AG10803 (cell line): Measurements from ENCODE around the gene CTDSP1.

ENCODE experiments used
- DNase-seq: peaks from one replicate; pipeline ENCODE4 v3.0.0; 2010; ENCODE audit warnings: low read depth
- H3K4me3 ChIP-seq: 2 replicates; pipeline ENCODE4 v1.5.1; 2011; ENCODE audit warnings: mild to moderate bottlenecking, low read length, control low read depth
- TF ChIP-seq, protein P1 (sequence below): conservative IDR thresholded peaks from 2 replicates; pipeline ENCODE4 v1.5.1; 2011; ENCODE audit warnings: mild to moderate bottlenecking, low read length, control low read depth, inconsistent platforms

Gene CTDSP1

DNA sequence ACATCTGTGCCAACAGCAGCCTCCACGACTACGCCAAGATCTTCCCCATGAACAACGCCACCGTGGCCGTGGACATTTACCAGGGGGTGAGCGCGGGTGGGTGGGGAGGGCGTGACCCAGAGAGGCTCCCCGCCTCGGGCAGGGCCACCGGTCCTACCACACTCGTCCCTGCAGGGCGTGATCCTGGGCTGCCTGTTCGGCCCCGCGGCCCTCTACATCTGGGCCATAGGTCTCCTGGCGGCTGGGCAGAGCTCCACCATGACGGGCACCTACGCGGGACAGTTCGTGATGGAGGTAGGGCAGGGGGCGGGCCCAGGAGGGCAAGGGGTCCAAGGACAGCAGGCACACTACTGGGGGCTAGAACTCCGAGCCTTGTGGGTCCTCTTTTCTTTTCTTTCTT lies 8.5 kb upstream of the CTDSP1 start:
- DNase-seq = no peak
- H3K4me3 ChIP-seq = no peak overlapping the region
- TF ChIP-seq, protein P1, sequence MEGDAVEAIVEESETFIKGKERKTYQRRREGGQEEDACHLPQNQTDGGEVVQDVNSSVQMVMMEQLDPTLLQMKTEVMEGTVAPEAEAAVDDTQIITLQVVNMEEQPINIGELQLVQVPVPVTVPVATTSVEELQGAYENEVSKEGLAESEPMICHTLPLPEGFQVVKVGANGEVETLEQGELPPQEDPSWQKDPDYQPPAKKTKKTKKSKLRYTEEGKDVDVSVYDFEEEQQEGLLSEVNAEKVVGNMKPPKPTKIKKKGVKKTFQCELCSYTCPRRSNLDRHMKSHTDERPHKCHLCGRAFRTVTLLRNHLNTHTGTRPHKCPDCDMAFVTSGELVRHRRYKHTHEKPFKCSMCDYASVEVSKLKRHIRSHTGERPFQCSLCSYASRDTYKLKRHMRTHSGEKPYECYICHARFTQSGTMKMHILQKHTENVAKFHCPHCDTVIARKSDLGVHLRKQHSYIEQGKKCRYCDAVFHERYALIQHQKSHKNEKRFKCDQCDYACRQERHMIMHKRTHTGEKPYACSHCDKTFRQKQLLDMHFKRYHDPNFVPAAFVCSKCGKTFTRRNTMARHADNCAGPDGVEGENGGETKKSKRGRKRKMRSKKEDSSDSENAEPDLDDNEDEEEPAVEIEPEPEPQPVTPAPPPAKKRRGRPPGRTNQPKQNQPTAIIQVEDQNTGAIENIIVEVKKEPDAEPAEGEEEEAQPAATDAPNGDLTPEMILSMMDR = no peak

DNA sequence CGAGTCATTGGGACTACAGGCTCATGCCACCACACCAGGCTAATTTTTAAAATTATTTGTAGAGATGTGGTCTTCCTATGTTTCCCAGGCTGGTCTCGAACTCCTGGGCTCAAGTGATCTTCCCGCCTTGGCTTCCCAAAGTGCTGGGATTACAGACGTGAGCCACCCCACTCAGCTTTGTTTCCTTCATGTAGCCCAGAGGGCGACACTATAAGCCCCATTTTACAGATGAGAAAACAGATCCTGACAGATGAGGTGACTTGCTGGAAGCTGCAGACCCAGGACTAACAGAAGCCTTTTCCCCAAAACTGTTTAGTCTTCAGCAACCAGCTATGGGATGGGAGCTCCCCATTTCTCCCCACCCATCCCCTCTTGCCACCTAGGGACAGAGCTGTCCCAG lies 7.2 kb upstream of the CTDSP1 start:
- TF ChIP-seq, protein P1 = no peak

DNA sequence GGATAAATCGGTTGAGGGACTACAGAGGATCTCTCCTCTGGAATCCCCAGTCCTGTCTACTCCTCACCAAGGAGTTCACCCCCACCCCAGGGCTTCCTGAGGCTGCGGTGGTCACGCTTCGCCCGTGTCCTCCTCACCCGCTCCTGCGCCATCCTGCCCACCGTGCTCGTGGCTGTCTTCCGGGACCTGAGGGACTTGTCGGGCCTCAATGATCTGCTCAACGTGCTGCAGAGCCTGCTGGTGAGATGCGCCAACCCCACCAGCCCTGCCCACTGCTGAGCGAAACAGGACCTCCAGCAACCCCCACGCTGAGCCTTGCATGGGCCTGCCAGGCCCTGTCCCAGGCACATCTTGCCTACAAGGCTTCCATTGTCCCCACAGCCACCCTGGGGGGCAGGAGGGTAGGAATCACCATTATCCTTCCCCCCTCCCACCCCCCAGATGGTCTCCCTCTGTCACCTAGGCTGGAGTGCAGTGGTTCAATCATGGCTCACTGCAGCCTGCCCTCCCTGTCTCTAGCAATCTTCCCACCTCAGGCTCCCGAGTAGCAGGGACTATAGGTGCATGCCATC lies 6.7 kb upstream of the CTDSP1 start:
- no peak for DNase-seq
- no peak overlapping the region for H3K4me3 ChIP-seq
- TF ChIP-seq, protein P1 = no peak

More for the DNA sequence above, 7.2 kb upstream of the CTDSP1 start:
- H3K4me3 ChIP-seq = no peak overlapping the region
- no peak for DNase-seq

DNA sequence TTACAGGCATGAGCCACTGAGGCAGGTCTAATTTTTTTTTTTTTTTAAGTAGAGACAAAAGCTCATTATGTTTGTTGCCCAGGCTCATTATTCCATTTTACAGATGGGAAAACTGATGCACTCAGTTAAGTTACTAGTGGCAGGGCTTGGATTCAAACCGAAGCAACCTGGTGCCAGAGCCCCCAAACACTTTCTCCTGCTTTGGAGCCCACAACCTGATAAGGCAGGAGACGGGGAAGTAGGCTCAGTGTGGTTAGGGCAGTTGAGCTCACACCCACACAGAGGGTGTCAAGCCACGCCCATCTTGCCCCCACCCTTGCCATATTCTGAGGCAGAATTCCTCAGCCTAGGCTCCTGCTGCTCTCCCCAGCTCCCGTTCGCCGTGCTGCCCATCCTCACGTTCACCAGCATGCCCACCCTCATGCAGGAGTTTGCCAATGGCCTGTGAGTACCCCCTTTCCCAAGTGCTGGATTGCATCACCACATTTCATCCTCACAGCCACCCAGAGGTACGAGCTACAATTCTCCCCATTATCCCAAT lies 5.8 kb upstream of the CTDSP1 start:
- DNase-seq = no peak
- TF ChIP-seq, protein P1 = no peak
- no peak overlapping the region for H3K4me3 ChIP-seq

DNA sequence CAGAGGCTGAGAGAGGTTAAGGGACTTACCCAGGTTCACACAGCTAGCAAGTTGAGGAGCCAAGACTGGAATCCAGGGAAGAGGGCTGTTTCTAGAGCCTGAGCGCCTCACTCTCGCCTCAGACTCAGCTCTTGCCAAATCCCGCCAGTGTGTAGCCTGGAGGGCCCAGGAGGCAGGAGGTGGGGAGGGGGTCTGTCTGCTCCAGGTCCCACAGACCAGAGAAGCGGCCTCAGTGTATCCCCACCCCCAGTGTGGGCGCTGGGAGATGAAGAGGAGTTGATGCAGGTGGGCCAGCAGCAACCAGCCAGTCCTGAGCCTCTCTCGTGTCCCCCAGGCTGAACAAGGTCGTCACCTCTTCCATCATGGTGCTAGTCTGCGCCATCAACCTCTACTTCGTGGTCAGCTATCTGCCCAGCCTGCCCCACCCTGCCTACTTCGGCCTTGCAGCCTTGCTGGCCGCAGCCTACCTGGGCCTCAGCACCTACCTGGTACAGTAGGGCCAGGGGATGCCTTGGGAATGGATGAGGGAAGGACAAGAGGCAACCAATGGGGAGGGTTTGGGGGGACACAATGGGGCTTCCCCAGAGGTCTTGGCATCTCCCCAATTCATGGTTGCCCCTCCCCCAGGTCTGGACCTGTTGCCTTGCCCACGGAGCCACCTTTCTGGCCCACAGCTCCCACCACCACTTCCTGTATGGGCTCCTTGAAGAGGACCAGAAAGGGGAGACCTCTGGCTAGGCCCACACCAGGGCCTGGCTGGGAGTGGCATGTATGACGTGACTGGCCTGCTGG lies 5.2 kb upstream of the CTDSP1 start:
- DNase-seq = no peak
- TF ChIP-seq, protein P1 = no peak
- H3K4me3 ChIP-seq = no peak overlapping the region

DNA sequence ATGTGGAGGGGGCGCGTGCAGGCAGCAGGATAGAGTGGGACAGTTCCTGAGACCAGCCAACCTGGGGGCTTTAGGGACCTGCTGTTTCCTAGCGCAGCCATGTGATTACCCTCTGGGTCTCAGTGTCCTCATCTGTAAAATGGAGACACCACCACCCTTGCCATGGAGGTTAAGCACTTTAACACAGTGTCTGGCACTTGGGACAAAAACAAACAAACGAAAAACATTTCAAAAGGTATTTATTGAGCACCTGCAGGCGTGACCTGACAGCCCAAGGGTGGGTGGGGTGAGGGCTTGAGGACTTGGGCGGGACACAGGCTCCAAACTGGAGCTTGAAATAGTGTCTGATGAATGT lies 4.6 kb upstream of the CTDSP1 start:
- no peak overlapping the region for H3K4me3 ChIP-seq
- TF ChIP-seq, protein P1 = no peak
- DNase-seq = no peak

DNA sequence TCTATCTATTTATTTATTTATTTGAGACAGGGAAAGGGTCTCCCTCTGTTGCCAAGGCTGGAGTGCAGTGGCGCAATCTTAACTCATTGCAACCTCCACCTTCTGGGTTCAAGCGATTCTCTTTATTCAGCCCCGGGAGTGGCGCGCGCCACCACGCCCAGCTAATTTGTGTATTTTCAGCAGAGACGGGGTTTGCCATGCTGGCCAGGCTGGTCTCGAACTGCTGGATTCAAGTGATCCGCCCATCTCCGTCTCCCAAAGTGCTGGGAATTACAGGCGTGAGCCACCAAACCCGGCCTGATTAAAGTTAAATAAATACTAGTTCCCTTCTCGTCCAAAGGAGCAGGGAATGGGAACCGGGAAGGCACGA lies 4.2 kb upstream of the CTDSP1 start:
- peak overlapping the region; percentile 55 for H3K4me3 ChIP-seq
- no peak for DNase-seq
- TF ChIP-seq, protein P1 = no peak
